ENCODE results near the gene FBXO31.

- TF ChIP-seq CTCF (conservative IDR thresholded peaks at IDR 0.05), result no peak
- no peak for TF ChIP-seq EZH2 (IDR thresholded peaks at IDR 0.05; ENCODE audit: low read depth)
Observed at GRCh38 chr16:87312008-87312407, 71.6 kb downstream of the FBXO31 start.

Measured in PC-9 (cell line).